NT2/D1 (cell line): ENCODE results near the gene CDC14C.

ENCODE experiments used
- SUZ12 ChIP-seq: IDR thresholded peaks from 2 replicates; pipeline ENCODE4 v1.6.1; 2011; ENCODE audit not compliant: insufficient read length, insufficient read depth; ENCODE audit errors: extremely low read depth
- YY1 ChIP-seq: IDR thresholded peaks from 2 replicates; pipeline ENCODE4 v1.6.1; 2011; ENCODE audit not compliant: insufficient read length, insufficient read depth
- ZNF274 ChIP-seq: IDR thresholded peaks from 2 replicates; pipeline ENCODE4 v1.6.1; 2011; ENCODE audit warnings: mild to moderate bottlenecking, low read depth, low read length

- TF ChIP-seq ZNF274 (no peak), YY1 (no peak), SUZ12 (no peak)
Measured at GRCh38 chr7:48955916-48956315, 31.6 kb downstream of the CDC14C start.
